Left ventricle myocardium superior (tissue), 1 donor: Measurements from ENCODE around the gene PROX1. TPM values are rescaled to one million over a fixed set of nuclear protein-coding genes. Genes with fewer than 3 reads are reported as not detected.

Source experiments
- ATAC-seq: fragments of 200-7000 bp; cut with Tn5 transposase; one replicate; pipeline ENCODE4 v1.9.1; 2020; ENCODE audit warnings: mild to moderate bottlenecking, moderate library complexity
- DNase-seq: peaks from one replicate; pipeline ENCODE4 v3.0.0-alpha.2; 2020
- intact Hi-C: fragments of 100-400 bp; cut with micrococcal nuclease; formaldehyde crosslinking; loops from one replicate; pipeline ENCODE4 v1.11.0; 2022
- total RNA-seq: library from RNA; stranded (reverse); fragmentation: NEBNext Ultra II Directional; extraction: Animal tissue kit (Norgen Biotek cat#: 25700); gene quantifications from one replicate; pipeline ENCODE4 v1.2.1, GENCODE V29; 2021
- donor health status: DM: no; HTN: yes; CAD: no; lungs with severe emphysema.

PROX1 gene
- total RNA-seq, 1 donor from 2014 or later: 95.0 TPM

DNA sequence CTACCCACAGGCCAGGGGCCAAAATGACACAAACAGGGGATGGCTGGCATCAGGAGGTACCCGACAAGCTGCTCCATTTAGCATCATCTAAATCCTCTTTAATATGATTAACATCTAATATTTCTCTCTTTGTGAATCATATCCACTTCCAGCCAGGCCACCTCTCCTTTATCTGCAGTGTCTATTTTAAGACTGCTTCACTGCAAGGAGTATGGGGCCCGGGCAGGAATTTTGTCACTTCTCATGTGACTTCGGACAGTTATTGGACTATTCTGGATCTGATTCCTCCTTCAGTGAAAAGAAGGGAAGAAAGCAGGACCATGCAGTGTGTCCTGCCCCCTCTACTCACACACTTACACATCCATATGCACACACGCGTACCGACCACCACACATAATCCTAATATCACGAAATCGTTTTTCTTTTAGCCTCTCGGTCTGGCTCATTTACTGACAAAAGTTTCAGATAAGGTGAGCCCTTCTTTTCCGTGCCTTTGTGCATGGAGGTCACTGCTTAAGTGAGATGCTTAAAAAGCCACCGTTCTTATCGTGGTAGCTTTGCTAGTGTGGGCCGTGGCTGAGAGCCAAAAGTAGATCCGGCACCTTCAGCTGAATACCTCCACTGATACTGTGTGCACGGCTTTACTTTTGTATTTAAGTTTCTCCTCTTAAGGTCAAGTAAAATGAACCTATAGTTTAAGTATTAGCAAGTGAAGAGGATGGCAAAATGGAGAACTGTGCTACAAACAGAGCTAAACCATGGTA is 26.0 kb downstream of the PROX1 start:
- no peak for DNase-seq
- ATAC-seq: peak; percentile 72
- intact Hi-C loops: no loop called here

GRCh38 chr1:214014730-214015129 is 27.0 kb downstream of the PROX1 start:
- intact Hi-C loops: no loop called here
- ATAC-seq (peak; percentile 69), DNase-seq (no peak)

- ATAC-seq: no peak
- DNase-seq: no peak
- intact Hi-C loops: no loop called here
Measured at GRCh38 chr1:214017191-214017982, 29.6 kb downstream of the PROX1 start.

DNA sequence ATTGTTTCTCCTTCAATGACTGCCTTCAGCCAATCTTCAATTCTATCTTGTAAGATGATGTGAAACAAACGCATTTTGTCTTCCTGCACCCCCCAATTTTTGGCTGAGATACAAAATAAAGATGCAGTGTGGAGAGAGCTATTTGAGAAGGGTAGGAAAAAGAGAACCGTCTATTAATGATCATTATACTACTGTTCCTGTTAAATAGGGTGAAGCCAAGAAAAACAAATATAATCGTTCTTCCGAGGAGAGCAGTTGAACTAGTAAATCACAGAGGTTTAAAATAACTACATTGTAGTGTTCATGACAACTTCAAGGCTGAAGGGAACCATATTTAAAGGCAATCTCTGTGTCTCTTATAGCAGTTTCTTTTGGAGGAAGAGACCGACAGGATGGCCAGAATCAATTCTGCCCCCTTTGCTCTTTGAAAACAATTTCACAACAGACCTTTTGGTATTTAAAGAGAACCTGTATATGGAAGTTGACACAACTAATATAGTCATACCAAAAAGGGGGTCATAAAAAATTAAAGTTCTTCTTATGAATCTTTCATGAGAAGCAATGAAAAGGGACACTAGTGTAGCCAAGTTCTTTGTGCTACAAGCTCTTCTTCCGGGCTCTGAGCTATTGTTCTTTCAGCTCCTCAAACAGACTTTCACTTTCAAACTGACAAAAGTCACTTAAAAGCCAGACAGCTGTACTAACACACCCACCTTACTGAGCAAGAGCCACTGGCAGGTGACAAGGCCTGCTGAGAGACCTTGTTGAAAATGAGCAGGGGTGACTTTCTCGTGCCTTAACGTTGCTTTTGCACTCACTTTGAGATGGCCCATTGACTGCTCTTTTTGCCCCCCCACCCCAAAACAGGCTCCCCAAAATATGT is 30.9 kb downstream of the PROX1 start:
- DNase-seq (no peak), ATAC-seq (no peak)
- intact Hi-C loops: no loop called here

DNA sequence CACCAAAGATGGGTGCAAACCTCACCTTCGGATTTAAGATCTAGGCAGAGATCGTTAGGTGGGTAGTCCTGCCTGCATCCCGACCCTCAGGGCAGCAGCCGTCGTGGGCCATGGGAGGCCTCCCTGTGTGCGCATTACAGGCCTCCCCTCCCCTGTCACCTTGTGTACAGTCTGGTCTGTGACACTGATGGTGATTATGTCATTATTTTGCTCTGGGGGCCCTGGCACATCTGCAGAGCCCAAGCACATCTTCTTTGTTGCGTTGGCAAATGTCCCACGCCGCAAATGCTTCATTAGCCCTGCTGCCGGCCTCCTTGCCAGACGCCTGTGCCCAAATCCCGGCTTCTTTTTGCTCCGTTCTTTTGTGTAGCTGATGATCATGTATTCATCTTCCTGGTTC is 31.7 kb downstream of the PROX1 start:
- peak; percentile 40 for DNase-seq
- ATAC-seq: no peak
- intact Hi-C loops: no loop called here

- no peak for ATAC-seq
- intact Hi-C loops: no loop called here
- DNase-seq: no peak
Measured at GRCh38 chr1:214021321-214021720, 33.5 kb downstream of the PROX1 start.

- intact Hi-C loops: no loop called here
- DNase-seq: no peak
- peak; percentile 10 for ATAC-seq
Measured at GRCh38 chr1:214022229-214022791, 34.5 kb downstream of the PROX1 start.

DNA sequence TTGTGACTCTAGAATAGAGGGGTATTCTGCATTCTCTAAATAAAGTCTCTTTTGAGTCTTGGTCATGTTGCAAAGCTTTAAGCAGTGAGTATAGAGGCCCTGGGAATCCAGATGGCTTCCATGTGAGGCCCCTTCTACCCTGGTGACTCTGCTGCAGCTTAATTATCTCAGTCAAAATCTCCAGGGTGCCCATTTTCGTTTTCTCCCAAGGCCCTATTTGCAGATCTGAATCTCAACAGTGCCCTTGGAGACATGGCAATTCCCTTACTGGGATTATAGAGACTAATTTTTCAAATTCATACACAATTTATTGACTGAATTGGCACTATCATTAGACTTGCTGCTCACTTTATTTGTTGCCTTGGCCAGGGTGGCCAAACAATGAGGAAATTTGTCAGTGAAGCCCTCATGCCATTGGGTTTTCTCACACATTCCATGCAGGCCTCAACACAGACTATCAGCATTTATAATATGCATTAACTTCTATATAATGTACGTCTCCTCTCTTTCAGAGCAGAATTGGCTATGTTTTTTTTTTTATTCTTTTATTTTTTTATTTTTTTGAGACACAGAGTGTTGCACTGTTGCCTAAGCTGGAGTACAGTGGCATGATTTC is 35.1 kb downstream of the PROX1 start:
- no peak for ATAC-seq
- DNase-seq: no peak
- intact Hi-C loops: no loop called here

DNA sequence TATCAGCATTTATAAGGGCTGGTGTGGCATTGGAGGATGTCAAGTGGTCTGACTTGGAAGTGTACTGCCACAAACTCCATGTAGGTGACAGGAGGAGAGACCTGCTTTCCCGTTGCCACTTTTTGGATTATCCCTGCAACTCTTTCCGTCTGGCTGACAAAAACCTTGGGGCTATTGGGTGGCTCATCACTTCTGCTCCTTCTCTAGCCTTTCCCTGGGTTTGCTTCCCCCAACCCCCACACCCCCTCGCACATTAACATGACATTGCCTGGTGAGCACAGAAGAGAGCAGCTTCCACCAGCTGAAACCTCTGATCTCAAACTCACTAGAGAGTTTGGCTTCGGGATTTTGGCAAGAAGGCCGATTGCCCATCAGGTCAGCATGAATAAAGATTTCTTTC is 39.2 kb downstream of the PROX1 start:
- ATAC-seq (no peak), DNase-seq (no peak)
- intact Hi-C loops: no loop called here

DNA sequence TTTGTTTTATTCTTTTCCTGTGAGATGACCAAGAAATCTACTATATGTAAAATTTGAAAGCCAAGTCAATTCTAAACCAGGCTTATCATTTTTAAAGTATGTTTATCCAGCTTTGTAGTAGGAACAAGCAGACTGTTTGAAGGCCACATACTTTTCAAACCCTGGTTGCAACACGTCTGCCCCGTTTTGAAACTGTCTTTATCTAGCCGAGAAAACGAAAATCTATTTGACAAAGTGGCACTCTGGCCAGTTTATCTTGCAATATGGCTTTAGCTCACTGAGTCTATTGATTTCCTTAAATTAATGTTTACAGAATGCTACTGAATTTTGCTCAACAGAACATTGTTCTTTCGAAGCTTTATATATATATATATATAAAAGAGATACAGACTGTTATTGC is 39.7 kb downstream of the PROX1 start:
- intact Hi-C loops: no loop called here
- no peak for DNase-seq
- ATAC-seq: no peak

DNA sequence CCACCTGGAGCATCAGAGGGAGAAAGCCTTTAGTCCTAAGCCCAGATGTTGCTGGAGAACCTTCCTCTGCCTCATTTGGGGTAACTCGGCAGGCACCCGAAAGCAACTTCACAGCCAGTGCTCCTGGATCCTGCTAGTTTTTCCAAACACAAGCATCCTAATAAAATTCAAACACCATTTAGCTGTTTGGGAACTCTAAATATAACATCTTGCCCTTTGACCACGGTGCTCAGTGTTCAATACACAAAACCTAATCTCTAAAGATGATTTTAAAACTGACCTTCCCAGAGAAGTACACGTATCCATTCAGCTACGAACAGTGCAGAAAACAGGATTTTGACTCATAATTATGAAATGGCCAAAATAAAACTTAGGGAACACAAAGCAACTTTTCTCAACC is 40.3 kb downstream of the PROX1 start:
- ATAC-seq (no peak), DNase-seq (no peak)
- intact Hi-C loops: no loop called here

DNA sequence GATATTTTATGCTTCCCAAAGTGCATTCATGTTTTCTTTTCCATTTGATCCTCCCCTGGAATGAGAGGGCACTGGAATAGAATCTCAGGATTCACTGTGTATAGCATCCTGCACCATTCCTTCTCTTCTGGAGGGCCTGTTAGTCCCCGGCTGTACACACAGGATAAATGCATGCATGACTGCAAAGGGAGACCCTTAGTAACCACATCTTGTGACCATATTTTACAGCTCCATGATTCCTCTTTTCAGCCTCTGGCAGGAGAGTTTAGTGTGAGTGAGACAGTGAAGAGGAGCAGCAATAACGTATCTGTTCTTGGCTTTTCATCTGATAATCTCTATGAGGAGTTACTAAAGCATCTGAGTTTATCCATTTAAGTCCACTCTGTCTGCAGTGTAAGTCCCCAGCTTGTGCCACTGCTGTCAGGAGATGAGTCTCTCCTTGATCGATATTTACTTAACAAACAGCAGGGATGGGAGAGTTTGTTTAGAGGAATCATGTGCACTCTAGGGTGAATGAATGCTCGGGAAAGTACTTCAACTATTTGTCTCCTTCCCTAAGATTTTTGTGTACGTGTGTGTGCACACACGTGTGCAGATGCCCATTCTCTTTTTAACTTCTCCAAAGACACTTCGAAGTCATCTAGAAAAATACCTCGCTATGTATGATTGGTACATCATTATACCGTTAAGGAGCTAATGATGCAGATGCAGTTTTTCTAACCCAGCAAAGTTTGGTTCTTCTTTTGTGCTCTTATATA is 41.1 kb downstream of the PROX1 start:
- no peak for DNase-seq
- ATAC-seq: no peak
- intact Hi-C loops: no loop called here

GRCh38 chr1:214029796-214030195 is 42.0 kb downstream of the PROX1 start:
- intact Hi-C loops: no loop called here
- DNase-seq: no peak
- ATAC-seq: peak; percentile 86

DNA sequence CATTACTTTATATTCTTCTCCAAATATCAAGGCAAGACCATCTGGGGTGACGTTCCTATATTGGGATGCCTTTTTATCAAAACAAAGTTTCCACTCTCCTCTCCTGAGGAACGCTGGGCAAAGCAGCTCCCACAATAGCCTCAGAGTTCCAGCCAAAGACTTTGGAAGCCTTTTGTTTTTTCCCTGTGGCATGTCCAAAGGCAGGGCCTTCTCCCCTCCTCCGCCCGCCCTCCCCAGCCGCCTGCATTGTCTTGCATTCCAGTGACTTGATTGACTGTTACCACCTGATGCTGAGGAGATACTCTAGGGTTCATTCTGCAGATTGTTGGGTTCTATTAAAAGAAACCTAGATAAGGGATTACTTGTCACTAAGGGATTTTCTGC is 43.5 kb downstream of the PROX1 start:
- intact Hi-C loops: no loop called here
- ATAC-seq (peak; percentile 71), DNase-seq (peak; percentile 43)

DNA sequence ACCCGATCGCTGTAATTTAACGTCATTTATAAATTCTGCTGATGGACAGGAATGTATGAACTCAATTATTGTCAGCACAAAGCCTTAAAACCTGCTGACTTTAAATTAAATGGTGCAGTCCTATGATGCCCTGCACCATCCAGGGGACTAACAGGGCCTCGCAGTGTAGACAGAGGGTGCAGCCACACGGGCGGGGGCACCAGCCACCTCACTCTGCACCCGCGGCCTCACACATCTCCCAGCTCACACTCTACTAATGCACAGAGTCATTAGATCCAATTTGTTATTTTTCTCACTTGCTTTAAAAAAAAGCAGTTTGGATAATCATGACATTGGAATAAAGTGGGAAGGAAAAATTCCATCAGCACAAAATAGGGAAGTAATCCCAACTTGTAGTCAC is 49.7 kb downstream of the PROX1 start:
- DNase-seq (no peak), ATAC-seq (no peak)
- intact Hi-C loops: no loop called here

DNA sequence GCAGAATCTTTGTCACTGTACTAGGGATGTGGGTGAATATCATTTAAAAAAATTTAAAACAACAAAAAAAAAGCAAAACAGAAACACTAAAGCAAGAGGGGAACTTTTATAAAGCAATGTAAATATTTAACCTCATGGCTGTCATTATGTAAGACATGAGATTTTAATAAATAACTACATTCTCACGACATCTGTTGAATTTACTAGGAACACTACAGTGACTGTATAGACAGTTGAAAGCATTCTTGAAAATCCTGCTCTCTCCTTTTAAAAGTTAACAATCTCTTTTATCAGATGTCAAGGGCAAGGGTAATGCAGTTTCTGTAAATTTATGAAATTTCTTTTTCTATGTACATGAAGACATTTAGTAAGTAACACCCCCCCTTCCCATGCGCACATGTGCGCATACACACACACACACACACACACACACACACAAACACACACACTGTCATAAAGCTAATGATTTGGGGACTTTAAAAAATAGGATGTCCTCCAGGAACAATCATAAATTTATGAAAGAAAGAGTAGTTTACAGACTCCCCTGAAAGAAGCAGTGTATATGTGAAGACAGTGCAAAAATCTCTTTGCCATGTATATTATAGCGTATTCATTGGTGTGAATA is 51.7 kb downstream of the PROX1 start:
- intact Hi-C loops: no loop called here
- ATAC-seq: no peak
- no peak for DNase-seq

GRCh38 chr1:214043167-214043566 is 55.4 kb downstream of the PROX1 start:
- ATAC-seq (peak; percentile 23), DNase-seq (no peak)
- intact Hi-C loops: no loop called here
